OCI-LY3 (cell line): ENCODE data around the gene CC2D2A.

Source experiments
- CTCF ChIP-seq: fragments of 200-600, 300-600 bp; sonication (generic); IDR thresholded peaks from 2 replicates; pipeline ENCODE4 v1.5.1; 2014; ENCODE audit warnings: antibody characterized with exemption, low read length, low read depth
- EZH2phosphoT487 ChIP-seq: fragments of 200-600 bp; shearing (Covaris generic); IDR thresholded peaks from 2 replicates; pipeline ENCODE4 v1.6.1; 2018; ENCODE audit warnings: antibody characterized with exemption, mixed run types, low read depth

GRCh38 chr4:15584785-15585184 is 115.1 kb downstream of the CC2D2A start:
- TF ChIP-seq CTCF: no peak
- TF ChIP-seq EZH2phosphoT487: no peak
